ENCODE measurements around the gene LY6G6C.
A peak's percentile ranks its signal among the peaks of the same experiment; 100 is the strongest.

Gene LY6G6C

DNA sequence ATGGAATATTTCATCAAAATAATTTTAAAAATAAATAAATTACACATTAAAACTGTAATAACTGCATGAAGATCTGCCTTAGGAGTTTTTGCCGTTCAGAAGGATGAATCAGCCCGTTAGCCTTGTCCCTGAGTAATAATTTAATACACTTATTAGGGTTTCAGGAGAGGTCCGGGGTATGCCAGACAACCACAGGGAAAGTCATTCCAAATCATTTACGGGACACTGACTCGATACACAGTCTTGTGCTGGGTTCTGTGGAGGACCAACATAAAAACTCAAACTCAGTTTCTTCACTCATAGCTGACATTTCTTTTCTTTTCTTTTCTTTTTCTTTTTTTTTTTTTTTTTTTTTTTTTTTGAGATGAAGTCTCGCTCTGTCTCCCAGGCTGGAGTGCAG is 15.6 kb downstream of the LY6G6C start:
- no peak for DNase-seq (ENCODE audit: low read depth)

DNA sequence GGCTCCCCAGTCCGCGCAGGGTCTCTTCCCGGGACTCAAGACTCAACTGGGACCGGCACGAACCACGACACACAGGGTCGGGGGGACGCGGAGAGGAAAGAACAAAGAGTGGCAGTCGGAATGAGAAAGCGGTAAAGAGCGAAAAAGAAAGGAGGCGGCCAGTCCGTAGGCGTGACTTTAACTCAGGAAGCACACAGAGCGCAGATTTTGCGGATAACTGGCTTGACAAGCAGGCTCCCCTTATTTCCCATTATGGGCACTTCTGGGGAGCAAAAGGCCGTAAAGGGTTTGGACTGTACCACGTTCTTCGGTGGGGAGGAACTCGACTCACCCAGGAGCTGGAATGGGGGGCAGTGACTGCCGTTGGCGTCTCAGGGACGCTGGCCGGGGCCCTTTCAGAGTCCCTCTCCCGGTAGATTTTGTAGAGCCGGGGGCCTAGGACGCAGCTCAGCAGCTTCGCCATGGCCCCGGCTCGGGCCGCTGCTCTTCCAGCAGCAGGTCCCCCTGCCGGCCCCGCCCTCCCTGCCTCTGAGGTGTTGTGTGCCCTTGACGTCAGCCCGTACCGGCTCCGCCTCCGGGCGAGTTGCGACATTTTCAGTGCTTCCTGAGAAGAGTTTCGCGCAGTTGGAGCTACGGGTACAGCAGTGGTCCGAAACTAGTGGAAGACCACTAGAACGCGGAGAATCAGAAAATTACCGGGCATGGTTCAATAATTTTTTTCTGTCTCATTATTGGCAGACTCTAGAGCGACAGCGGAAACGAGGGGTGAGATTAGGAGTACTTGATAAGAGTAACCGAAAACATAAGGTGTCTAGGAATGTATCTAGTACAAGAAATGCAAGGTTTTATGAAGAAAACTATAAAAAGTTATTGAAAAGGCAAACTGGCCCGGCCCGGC is 18.5 kb downstream of the LY6G6C start, which contains the start of gene ABHD16A:
ABHD16A (minus strand) TSS at position 506 of the 898 bp plus-strand sequence; CDS start at position 463, 43 bp downstream.
- DNase-seq (ENCODE audit: low read depth) = peak; percentile 98

DNA sequence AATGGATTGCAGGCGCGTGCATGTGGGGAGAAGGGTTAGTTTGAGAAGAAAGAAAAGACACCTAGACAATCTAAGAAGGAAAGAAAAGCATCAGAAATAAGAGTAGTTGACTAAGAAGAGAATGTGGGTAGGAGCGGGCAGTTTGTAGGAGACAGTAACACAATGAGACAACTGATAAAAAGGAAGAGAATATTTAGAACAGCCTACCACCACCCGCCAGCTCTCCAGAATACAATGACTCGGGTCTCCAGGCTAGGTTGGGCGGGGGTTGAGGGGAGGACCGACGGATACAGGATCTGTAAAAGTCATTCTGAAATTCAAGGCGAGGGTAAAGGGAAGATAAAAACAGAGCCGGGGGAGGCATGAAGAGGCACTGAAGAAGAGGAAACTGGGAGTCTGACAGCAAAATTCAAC is 19.1 kb downstream of the LY6G6C start:
- no peak for DNase-seq (ENCODE audit: low read depth)

GRCh38 chr6:31701666-31702404 is 19.7 kb downstream of the LY6G6C start:
- no peak for DNase-seq (ENCODE audit: low read depth)

- DNase-seq (ENCODE audit: low read depth) = no peak
Observed at GRCh38 chr6:31700740-31701401, 20.7 kb downstream of the LY6G6C start.

GRCh38 chr6:31697555-31697954 is 24.0 kb downstream of the LY6G6C start:
- no peak for DNase-seq (ENCODE audit: low read depth)

DNA sequence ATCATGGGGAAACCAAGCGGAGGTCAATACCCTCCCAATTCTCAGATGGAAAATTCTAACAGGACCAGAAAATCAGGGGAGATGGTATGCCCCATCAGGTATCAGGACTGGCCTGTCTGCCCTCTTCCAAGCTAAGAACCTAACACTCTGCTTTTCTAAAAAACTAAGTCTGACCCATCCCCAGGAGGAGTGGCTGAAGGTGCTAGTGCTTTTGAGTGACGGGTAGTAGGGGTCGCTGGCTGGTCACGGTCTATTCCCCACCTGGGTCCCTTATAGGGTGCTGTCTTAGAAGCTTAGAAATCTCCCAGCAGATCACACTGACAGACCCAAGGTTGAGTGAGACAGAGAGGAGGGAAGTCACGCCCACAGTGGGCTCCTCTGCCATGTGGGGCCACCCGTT is 28.0 kb downstream of the LY6G6C start:
- no peak for DNase-seq (ENCODE audit: low read depth)

DNA sequence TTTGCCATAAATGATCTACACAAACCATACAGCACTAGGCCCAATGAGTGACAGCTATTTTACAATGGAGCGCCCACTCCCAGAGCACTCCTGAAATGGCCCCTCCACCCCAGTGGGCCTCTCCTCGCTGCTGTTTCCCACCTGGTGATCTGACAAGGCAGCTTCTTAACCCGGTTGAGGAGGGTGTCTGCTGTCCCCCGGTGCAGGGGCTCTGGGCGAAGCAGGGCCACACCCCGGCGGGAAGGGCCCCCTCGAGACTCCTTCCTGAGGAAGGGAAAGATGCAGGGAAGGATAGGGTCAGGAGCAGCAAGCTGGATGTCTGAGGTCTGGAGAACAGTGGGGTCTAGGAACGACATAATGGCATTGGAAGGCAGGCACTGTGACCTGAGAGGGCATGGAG is 28.7 kb downstream of the LY6G6C start:
- DNase-seq (ENCODE audit: low read depth) = no peak

- no peak for DNase-seq (ENCODE audit: low read depth)
Observed at GRCh38 chr6:31692353-31692752, 29.2 kb downstream of the LY6G6C start.

GRCh38 chr6:31691564-31692108 is 29.9 kb downstream of the LY6G6C start:
- DNase-seq (ENCODE audit: low read depth) = no peak

DNA sequence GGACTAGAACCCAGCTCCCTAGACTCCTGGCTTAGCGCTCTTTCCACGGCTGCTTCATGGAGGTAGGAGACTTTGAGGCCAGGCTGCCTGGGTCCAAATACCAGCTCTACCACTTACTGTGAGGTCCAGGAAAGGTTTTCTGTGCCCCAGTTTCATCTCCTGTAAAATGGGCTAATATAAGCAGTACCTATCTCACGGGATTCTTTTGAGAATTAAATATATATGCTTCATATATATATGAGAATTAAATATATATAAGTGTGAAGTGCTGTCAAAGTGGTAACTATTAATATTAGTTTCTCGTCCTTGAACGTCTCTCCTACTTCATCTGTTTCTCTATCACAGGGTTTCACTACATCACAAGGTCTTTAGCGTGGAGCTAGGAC is 30.5 kb downstream of the LY6G6C start:
- no peak for DNase-seq (ENCODE audit: low read depth)

DNA sequence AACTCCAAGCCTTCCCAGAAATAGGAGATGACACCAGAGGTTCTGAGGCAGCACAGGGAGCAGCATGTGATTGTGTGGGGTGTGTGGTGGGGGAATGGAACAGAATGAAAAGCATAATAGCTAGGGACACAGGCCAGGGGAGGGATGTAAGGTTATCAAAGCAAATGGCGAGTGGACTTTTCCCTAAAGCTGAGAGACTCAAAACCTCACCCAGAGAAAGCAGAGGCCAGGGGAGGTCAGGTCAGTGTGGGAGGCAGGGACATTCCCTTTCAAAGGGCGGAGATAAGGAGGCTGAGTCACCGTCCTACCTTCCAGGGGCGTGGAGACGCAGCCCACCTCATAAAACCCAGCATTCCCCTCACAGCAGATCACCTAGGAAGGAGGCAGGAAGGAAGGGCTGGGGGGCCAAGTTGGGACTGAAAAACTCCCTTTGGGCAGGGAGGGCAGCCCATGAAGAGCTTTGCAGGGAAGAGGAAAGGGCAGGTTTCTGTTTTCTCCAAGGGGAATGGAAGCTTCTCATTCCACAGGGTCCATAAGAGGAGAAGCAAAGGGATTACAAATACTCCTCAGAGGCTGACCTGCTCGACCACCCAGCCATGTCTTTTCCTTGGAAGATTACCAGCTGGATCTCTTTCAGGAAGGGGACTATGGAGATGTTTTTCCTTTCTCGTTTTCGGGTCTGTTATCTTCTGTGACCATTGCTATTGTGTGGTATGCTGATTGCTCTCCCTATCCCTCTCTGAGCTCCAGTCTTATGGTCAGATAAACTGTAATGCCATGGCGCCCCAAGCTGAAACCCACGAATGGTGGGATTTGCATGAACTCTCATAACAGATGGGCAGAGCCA is 31.1 kb downstream of the LY6G6C start:
- no peak for DNase-seq (ENCODE audit: low read depth)

DNA sequence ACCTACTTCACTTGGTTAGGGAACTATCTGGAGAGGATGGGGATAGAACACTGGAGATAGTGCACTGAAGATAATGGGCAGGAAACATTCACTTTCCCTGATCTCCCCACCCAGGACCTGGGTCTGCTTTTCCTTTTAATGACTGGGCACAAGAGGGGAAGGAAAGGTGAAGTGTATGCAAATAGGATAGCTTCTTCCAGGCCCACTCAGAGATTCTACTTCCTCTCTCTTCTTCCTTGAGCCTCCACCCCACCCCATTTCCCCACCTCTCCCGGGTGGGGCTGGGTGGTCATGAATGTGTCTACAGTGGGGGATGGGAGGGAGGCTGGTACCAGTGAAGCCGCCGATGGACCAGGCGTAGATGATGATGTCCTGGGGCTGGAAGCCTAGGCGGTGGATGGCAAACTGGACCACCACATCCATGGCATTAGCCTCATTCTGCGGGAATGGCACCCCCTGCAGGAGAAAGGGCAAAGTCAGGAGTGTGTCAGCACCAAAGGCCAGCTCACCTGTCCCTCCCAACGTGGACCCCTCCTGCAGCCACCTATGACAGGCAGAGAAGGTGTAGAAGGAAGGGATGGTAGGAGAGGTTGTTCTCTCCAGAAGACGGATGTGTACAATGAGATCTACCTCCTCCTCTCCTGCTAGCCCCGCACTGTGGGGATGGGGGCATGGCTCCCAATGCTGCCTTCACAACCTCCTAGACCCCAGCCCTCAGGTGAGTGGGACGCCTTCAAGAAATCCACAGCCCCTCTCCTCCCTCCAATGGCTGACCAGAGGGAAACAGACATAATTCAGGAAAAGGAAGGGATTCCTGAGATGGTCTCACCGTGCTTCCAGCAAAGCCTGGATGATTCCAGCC is 32.1 kb downstream of the LY6G6C start:
- DNase-seq (ENCODE audit: low read depth) = no peak

- DNase-seq (ENCODE audit: low read depth) = no peak
Observed at GRCh38 chr6:31687860-31688693, 33.5 kb downstream of the LY6G6C start.

DNA sequence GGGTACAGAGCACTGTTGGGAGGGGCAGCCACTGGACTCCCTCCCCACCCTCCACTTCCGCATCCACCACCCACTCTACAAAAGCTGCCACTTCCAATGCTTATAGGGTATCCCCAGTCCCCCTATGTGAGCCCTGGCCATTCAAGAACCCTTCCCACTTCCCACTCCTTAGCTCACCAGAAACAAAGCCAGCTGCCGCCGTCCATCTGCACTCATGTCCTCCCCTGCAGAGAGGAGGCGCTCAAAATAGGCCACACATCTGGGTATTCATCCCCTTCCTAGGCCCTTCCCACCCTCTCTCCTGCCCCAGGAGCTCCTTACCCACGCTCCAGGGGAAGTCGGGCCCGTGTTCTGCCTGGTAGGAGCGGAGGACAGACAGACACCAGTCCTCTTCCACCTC is 34.2 kb downstream of the LY6G6C start:
- DNase-seq (ENCODE audit: low read depth) = no peak

DNA sequence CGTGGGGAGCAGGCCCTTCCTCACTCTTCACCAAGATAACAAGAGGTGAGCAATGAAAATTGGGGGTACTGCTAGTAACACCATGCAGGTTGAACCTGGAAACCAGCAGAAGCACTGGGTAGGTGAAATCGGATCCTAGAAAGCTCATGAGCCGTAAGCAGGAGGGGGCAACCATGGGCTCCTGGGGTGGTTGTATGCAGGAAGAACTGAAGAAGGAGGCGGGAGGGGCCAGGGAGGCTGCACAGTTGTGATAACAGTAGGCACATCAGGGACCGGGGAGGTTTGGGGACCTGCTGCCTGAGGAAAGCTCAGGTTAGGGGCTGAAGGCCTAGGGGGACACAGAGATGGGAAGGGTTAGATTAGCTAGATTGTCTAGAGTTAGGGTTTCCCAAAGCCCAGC is 35.1 kb downstream of the LY6G6C start:
- no peak for DNase-seq (ENCODE audit: low read depth)

- DNase-seq (ENCODE audit: low read depth) = no peak
Observed at GRCh38 chr6:31683591-31683990, 38.0 kb downstream of the LY6G6C start.

DNA sequence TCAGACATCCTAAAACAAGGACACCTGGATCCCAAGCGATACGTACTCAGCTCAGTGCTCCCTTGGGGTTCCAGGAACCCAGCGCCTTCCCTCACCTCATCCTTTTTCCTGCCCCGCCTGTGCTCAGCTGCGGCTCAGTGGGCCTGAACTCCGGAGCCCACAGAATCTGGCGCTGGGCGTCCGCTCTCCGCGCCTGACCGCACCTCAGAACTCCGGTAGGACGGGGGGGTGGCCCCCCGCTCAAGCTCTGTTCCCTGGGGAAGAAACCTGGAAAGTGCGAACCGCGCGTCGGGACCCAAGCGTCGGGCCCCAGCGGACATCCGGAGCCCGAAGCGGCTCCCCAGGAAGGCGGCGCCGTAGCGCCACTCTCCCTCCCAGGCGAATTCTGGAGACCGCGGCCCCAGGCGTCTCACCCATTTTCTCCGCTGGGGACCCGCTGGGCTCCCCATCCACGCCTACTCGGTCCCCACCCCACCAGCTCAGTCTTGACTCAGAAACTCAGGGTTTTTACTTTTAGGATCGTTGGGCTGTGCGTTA is 40.3 kb downstream of the LY6G6C start:
- DNase-seq (ENCODE audit: low read depth) = peak; percentile 31
